ENCODE results near the gene RPRD2. TPM values are rescaled to one million over a fixed set of nuclear protein-coding genes. Genes with fewer than 3 reads are reported as not detected.

RPRD2 gene
- total and polyA plus RNA-seq, 9 of the 15 experiments (the other 6 are each of a cell fraction or from before 2014, with no cell fraction given) = 1.5 to 21.6 (median 7.7) TPM

DNA sequence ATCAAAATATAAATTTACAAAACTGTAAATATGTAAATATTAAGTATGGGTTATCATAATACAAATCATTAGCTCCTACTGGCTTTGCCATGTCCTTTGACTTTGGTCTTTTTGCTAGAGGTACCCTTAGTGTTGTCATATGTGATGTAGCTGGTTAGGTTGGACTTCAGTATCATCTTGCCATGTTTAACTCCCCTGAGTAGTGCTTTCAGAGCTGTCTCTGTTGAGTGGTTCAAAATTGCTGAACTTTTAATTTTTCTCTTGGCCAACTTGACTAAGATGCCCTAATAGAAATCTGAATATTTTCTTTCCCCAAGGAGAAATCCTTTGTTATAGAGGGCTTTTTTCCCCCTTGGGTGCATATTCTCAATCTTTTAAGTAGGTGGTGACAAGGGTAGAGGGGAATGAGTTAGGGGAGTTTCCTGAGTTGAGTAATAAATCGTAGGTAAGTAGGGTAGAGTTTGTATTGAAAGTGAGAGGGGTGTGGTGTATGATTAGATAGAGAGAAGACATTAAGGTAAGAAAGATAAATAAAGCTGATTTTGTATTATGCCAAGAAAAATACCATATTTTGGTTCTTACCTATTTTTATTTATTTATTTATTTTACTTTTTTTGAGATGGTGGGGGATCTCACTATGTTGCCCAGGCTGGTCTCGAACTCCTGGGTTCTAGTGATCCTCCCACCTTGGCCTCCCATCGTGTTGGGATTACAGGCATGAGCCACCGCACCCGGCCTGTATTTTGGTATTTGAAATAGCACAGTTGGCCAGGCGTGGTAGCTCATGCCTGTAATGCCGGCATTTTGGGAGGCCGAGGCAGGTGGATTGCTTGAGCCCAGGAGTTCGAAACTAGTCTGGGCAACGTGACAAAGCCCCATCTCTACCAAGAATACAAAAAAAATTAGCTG lies 21.8 kb downstream of the RPRD2 start (continued):
- TF ChIP-seq, protein P1, sequence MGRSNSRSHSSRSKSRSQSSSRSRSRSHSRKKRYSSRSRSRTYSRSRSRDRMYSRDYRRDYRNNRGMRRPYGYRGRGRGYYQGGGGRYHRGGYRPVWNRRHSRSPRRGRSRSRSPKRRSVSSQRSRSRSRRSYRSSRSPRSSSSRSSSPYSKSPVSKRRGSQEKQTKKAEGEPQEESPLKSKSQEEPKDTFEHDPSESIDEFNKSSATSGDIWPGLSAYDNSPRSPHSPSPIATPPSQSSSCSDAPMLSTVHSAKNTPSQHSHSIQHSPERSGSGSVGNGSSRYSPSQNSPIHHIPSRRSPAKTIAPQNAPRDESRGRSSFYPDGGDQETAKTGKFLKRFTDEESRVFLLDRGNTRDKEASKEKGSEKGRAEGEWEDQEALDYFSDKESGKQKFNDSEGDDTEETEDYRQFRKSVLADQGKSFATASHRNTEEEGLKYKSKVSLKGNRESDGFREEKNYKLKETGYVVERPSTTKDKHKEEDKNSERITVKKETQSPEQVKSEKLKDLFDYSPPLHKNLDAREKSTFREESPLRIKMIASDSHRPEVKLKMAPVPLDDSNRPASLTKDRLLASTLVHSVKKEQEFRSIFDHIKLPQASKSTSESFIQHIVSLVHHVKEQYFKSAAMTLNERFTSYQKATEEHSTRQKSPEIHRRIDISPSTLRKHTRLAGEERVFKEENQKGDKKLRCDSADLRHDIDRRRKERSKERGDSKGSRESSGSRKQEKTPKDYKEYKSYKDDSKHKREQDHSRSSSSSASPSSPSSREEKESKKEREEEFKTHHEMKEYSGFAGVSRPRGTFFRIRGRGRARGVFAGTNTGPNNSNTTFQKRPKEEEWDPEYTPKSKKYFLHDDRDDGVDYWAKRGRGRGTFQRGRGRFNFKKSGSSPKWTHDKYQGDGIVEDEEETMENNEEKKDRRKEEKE (IDR thresholded peaks at IDR 0.05; ENCODE audit: borderline replicate concordance in 1 of 2, control insufficient read depth in 1 of 2, low read depth in 2 of 2, low read length in 1 of 2) = peak in 1 of 2 experiments; percentile 43; a peak in 1 of 4 replicates
- TF ChIP-seq, protein P2, sequence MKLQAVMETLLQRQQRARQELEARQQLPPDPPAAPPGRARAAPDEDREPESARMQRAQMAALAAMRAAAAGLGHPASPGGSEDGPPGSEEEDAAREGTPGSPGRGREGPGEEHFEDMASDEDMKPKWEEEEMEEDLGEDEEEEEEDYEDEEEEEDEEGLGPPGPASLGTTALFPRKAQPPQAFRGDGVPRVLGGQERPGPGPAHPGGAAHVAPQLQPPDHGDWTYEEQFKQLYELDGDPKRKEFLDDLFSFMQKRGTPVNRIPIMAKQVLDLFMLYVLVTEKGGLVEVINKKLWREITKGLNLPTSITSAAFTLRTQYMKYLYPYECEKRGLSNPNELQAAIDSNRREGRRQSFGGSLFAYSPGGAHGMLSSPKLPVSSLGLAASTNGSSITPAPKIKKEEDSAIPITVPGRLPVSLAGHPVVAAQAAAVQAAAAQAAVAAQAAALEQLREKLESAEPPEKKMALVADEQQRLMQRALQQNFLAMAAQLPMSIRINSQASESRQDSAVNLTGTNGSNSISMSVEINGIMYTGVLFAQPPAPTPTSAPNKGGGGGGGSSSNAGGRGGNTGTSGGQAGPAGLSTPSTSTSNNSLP (IDR thresholded peaks at IDR 0.05; ENCODE audit: borderline replicate concordance, low read depth, low read length) = no peak

DNA sequence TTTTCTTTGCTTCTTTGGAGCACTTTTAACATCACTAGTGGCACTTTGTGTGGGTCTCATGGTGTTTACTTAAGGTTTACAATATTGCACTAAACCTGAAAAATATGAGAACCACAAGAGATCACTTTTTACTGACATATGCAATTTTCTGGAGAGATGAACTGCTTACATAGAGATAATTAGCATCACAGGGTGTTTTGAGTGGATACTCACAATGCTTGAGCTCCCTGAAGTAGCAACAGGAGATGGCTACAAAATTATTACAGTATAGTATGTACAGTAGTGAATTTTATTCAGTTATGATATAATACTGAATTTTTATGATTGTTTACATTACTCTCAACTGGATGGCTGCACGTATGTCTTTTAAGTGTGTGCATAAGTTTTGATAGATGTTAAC lies 22.6 kb downstream of the RPRD2 start:
- WGBS (ENCODE audit: insufficient coverage, low coverage, missing lambda C conversion rate) = 32% methylated on average over 1 of the region's 1 CpG
- DNase-seq (ENCODE audit: extremely low read depth in 1 of 4, low spot score in 3 of 4) (no peak), ATAC-seq (no peak; the same call in 2 of the 3 replicates), FAIRE-seq (no peak)
- Histone ChIP-seq H3K4me3 (no peak overlapping the region), H3K27me3 (ENCODE audit: control insufficient read depth in 2 of 2, insufficient read depth in 2 of 2, low read length in 2 of 2) (no peaks in the 10 kb centered on the region), H3K4me2 (ENCODE audit: insufficient read depth, low read length) (no peak overlapping the region), H2AFZ (ENCODE audit: low read depth, low read length) (no peak overlapping the region), H3K4me1 (replicated peaks in 1 of 2; ENCODE audit: control insufficient read depth in 2 of 2, insufficient read depth in 2 of 2, low read length in 2 of 2) (peaks cover 9 to 11% of the 10 kb centered on the region in 2 experiments), H4K20me1 (replicated peaks; ENCODE audit: control insufficient read depth, insufficient read depth, low read length) (0 out of 2 replicates have a peak, but pooled peaks cover 6% of the 10 kb centered on the region), H3K9ac (ENCODE audit: insufficient read depth in 1 of 2, low read depth in 2 of 2, low read length in 2 of 2) (no peak overlapping the region), H3K79me2 (ENCODE audit: control insufficient read depth, insufficient read depth, low read length) (peaks cover 93% of the 10 kb centered on the region), H3K36me3 (ENCODE audit: control insufficient read depth, insufficient read depth, low read length) (no peaks in the 10 kb centered on the region), H3K9me3 (replicated peaks; ENCODE audit: control insufficient read depth, insufficient read depth, low read depth, low read length) (no peaks in the 10 kb centered on the region), H3K9me1 (ENCODE audit: control insufficient read depth, insufficient read depth, low read length) (peaks cover 5% of the 10 kb centered on the region), H3K27ac (ENCODE audit: extremely low read depth, low read depth, low read length) (no peak overlapping the region)
- in situ Hi-C loops (cut with MboI) = no loop called here
- CTCF ChIA-PET (ENCODE audit: low intra/inter-chr PET ratio) = no interaction called here
- no TSS peak for BruUV-seq (replicated peaks)
- POLR2A ChIA-PET = interaction anchor here (1.7 to 2.5 kb wide), 2 partner anchors 7 to 13 kb away, joined by 6 to 7 read pairs; no protein-coding TSS in a partner anchor
- intact Hi-C loops (cut with micrococcal nuclease) = no loop called here
- TF ChIP-seq, protein P3, sequence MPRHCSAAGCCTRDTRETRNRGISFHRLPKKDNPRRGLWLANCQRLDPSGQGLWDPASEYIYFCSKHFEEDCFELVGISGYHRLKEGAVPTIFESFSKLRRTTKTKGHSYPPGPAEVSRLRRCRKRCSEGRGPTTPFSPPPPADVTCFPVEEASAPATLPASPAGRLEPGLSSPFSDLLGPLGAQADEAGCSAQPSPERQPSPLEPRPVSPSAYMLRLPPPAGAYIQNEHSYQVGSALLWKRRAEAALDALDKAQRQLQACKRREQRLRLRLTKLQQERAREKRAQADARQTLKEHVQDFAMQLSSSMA (CRISPR knock-in tag; IDR thresholded peaks at IDR 0.05) = no peak
- TF ChIP-seq ELF2 (CRISPR knock-in tag; IDR thresholded peaks at IDR 0.05) = no peak
- TF ChIP-seq SP1 (CRISPR knock-in tag; IDR thresholded peaks at IDR 0.05) = no peak
- no peak for TF ChIP-seq ESRRA (IDR thresholded peaks at IDR 0.05; ENCODE audit: borderline replicate concordance, low read depth)
- TF ChIP-seq, protein P4, sequence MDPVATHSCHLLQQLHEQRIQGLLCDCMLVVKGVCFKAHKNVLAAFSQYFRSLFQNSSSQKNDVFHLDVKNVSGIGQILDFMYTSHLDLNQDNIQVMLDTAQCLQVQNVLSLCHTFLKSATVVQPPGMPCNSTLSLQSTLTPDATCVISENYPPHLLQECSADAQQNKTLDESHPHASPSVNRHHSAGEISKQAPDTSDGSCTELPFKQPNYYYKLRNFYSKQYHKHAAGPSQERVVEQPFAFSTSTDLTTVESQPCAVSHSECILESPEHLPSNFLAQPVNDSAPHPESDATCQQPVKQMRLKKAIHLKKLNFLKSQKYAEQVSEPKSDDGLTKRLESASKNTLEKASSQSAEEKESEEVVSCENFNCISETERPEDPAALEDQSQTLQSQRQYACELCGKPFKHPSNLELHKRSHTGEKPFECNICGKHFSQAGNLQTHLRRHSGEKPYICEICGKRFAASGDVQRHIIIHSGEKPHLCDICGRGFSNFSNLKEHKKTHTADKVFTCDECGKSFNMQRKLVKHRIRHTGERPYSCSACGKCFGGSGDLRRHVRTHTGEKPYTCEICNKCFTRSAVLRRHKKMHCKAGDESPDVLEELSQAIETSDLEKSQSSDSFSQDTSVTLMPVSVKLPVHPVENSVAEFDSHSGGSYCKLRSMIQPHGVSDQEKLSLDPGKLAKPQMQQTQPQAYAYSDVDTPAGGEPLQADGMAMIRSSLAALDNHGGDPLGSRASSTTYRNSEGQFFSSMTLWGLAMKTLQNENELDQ (CRISPR knock-in tag; IDR thresholded peaks at IDR 0.05; ENCODE audit: borderline replicate concordance) = no peak
- no peak for TF ChIP-seq TAF9B (IDR thresholded peaks at IDR 0.05; ENCODE audit: partially characterized antibody)
- no peak for TF ChIP-seq ATF7 (IDR thresholded peaks at IDR 0.05)
- TF ChIP-seq C11orf30 (IDR thresholded peaks at IDR 0.05; ENCODE audit: low read depth) = peak; percentile 35; the same call in 1 of the 2 replicates
- TF ChIP-seq ZNF668 (CRISPR knock-in tag; IDR thresholded peaks at IDR 0.05) = no peak
